ENCODE measurements around the gene LRGUK.
"Not testable (repeated sequence)": the region's sequence is repeated elsewhere in the genome, so short reads cannot be mapped to it uniquely, and the experiment has no call there.

LRGUK gene

GRCh38 chr7:134126966-134127848 is at the start of gene LRGUK:
Gene LRGUK (plus strand): TSS chr7:134127340. CDS start chr7:134127368, 28 bp downstream.
- DNase-seq, result peak; percentile 62

- DNase-seq, result not testable (repeated sequence)
These were observed 49.6 kb upstream of the LRGUK start for GRCh38 chr7:134077560-134077959.

- DNase-seq, result no peak
These were observed 48.1 kb upstream of the LRGUK start for GRCh38 chr7:134078991-134079390.

- no peak for DNase-seq
These were observed 45.4 kb upstream of the LRGUK start for GRCh38 chr7:134081695-134082094.

- DNase-seq, result no peak
These were observed 43.2 kb upstream of the LRGUK start for GRCh38 chr7:134083766-134084487.

GRCh38 chr7:134084488-134085144 is 42.5 kb upstream of the LRGUK start:
- DNase-seq, result no peak

GRCh38 chr7:134085311-134085710 is 41.8 kb upstream of the LRGUK start:
- no peak for DNase-seq

- DNase-seq, result no peak
These were observed 40.0 kb upstream of the LRGUK start for GRCh38 chr7:134086998-134087735.

- DNase-seq, result no peak
These were observed 38.9 kb upstream of the LRGUK start for GRCh38 chr7:134088199-134088598.

GRCh38 chr7:134089446-134089845 is 37.7 kb upstream of the LRGUK start:
- no peak for DNase-seq

- DNase-seq, result no peak
These were observed 29.1 kb upstream of the LRGUK start for GRCh38 chr7:134098072-134098471.

GRCh38 chr7:134101716-134102115 is 25.4 kb upstream of the LRGUK start:
- no peak for DNase-seq

- DNase-seq, result no peak
These were observed 23.0 kb upstream of the LRGUK start for GRCh38 chr7:134104166-134104565.

GRCh38 chr7:134105841-134106240 is 21.3 kb upstream of the LRGUK start:
- no peak for DNase-seq

GRCh38 chr7:134108802-134109201 is 18.3 kb upstream of the LRGUK start:
- no peak for DNase-seq

- DNase-seq, result no peak
These were observed 13.5 kb upstream of the LRGUK start for GRCh38 chr7:134113655-134114054.

GRCh38 chr7:134114992-134115391 is 12.1 kb upstream of the LRGUK start:
- no peak for DNase-seq

- DNase-seq, result no peak
These were observed 6.7 kb upstream of the LRGUK start for GRCh38 chr7:134120405-134120804.

GRCh38 chr7:134121632-134122139 is 5.5 kb upstream of the LRGUK start:
- DNase-seq, result no peak

GRCh38 chr7:134122980-134123379 is 4.2 kb upstream of the LRGUK start:
- DNase-seq, result no peak

- no peak for DNase-seq
These were observed 994 bp upstream of the LRGUK start for GRCh38 chr7:134126146-134126545.

- no peak for DNase-seq
These were observed 559 bp upstream of the LRGUK start for GRCh38 chr7:134126596-134126965.

- no peak for DNase-seq
These were observed 1.7 kb downstream of the LRGUK start for GRCh38 chr7:134128829-134129228.

Measured in NCI-H510A (cell line).